ENCODE data around the gene TMPRSS7. TPM values are rescaled to one million over a fixed set of nuclear protein-coding genes. Genes with fewer than 3 reads are reported as not detected.
A peak's percentile ranks its signal among the peaks of the same experiment; 100 is the strongest.

The TMPRSS7 gene
- total and polyA plus RNA-seq, 2 of the 8 experiments (the other 6 are each of a cell fraction or from before 2014, with no cell fraction given): not detected

- Histone ChIP-seq H3K4me1 (replicated peaks in 1 of 4; ENCODE audit: control insufficient read depth in 3 of 4, insufficient read depth in 4 of 4, low read length in 3 of 4) (no peaks in the 10 kb centered on the region), H3K9me3 (ENCODE audit: insufficient read depth in 2 of 2, low read depth in 1 of 2, low read length in 1 of 2) (no peaks in the 10 kb centered on the region), H2BK15ac (ENCODE audit: low read length) (no peak overlapping the region), H2BK120ac (replicated peaks; ENCODE audit: low read depth, low read length) (no peak overlapping the region), H3K14ac (ENCODE audit: insufficient read length) (no peak overlapping the region), H4K5ac (ENCODE audit: insufficient read length, low read depth, low read length) (no peak overlapping the region), H3K79me1 (ENCODE audit: low read depth, low read length) (no peaks in the 10 kb centered on the region), H2BK12ac (ENCODE audit: low read depth, low read length) (no peak overlapping the region), H3K79me2 (ENCODE audit: control insufficient read depth in 1 of 2, insufficient read depth in 2 of 2, low read length in 2 of 2) (no peaks in the 10 kb centered on the region), H3K27me3 (replicated peaks in 1 of 4; ENCODE audit: control insufficient read depth in 3 of 4, extremely low read depth in 1 of 4, insufficient read depth in 3 of 4, low read length in 3 of 4) (no peaks in the 10 kb centered on the region), H3K4me3 (ENCODE audit: extremely low read depth in 1 of 4, insufficient read depth in 2 of 4, low read depth in 3 of 4, low read length in 4 of 4) (no peak overlapping the region), H3K56ac (replicated peaks; ENCODE audit: insufficient read length, low read depth, low read length) (no peak overlapping the region), H3K9ac (replicated peaks in 1 of 4; ENCODE audit: extremely low read depth in 1 of 4, low read depth in 3 of 4, low read length in 3 of 4) (no peak overlapping the region), H4K91ac (replicated peaks; ENCODE audit: insufficient read length, low read length) (no peak overlapping the region), H3K23ac (ENCODE audit: insufficient read length) (no peak overlapping the region), H3K27ac (ENCODE audit: low read depth, low read length) (no peak overlapping the region), H2AFZ (ENCODE audit: low read length) (no peak overlapping the region), H2AK5ac (ENCODE audit: low read depth, low read length) (no peak overlapping the region), H3K36me3 (ENCODE audit: control insufficient read depth in 2 of 4, insufficient read depth in 4 of 4, low read length in 3 of 4) (peaks cover 0 to 17% (median 7%) of the 10 kb centered on the region in 4 experiments; a peak in 5 of 8 replicates), H3K4me2 (ENCODE audit: insufficient read depth in 1 of 2, low read depth in 2 of 2, low read length in 2 of 2) (no peak overlapping the region), H2BK5ac (ENCODE audit: low read depth, low read length) (no peak overlapping the region), H4K20me1 (replicated peaks in 1 of 2; ENCODE audit: control insufficient read depth in 1 of 2, insufficient read depth in 2 of 2, low read length in 2 of 2) (peaks cover 0 to 2% of the 10 kb centered on the region in 2 experiments), H4K8ac (ENCODE audit: extremely low read depth, insufficient read depth, low read length) (no peak overlapping the region), H2BK20ac (ENCODE audit: low read length) (no peak overlapping the region), H3K23me2 (ENCODE audit: low read depth, low read length) (no peaks in the 10 kb centered on the region), H3K4ac (replicated peaks; ENCODE audit: insufficient read length, low read depth, low read length) (no peak overlapping the region), H3K18ac (ENCODE audit: extremely low read depth, low read length) (no peak overlapping the region)
- 59% methylated on average over 3 of the region's 3 CpGs; no CpG with 5 or more reads in 1 of the 2 experiments for WGBS, 2 experiments (ENCODE audit: extremely low coverage in 1 of 2, insufficient coverage in 1 of 2, insufficient read length in 1 of 2, insufficient replicate concordance in 2 of 2, low coverage in 1 of 2, low lambda C conversion rate in 2 of 2, missing lambda C conversion rate in 1 of 2)
- TF ChIP-seq CBX5 (IDR thresholded peaks at IDR 0.05; ENCODE audit: low read depth, low read length) (no peak), ATF2 (IDR thresholded peaks at IDR 0.05; ENCODE audit: low read length) (no peak), RAD21 (IDR thresholded peaks at IDR 0.05 in 1 of 2, conservative IDR thresholded peaks at IDR 0.05 in 1 of 2; ENCODE audit: low read depth in 2 of 2, low read length in 2 of 2) (peak; percentile 61 to 64), CTCF (IDR thresholded peaks at IDR 0.05; ENCODE audit: control extremely low read depth in 1 of 3, insufficient read depth in 1 of 3, low read depth in 1 of 3, low read length in 3 of 3) (peak in 2 of 3 experiments; percentile 64 to 75; a peak in 3 of 4 replicates), CREB1 (IDR thresholded peaks at IDR 0.05) (no peak), POU5F1 (IDR thresholded peaks at IDR 0.05; ENCODE audit: low read depth, low read length) (no peak), RFX5 (IDR thresholded peaks at IDR 0.05; ENCODE audit: borderline replicate concordance, low read depth, low read length) (no peak)
- ChIA-PET CTCF (ENCODE audit: partially characterized antibody) (interaction anchor here (0.7 to 21.3 kb wide), 27 partner anchors 10 to 314 kb away, joined by 3 to 384 read pairs (median 4); partner anchors contain the start of genes ABHD10, TAGLN3 and TMPRSS7), POLR2A (ENCODE audit: partially characterized antibody) (interaction anchor here (0.6 to 1.7 kb wide), 4 partner anchors 10 to 18 kb away, joined by 3 to 6 read pairs (median 4); partner anchors contain the start of genes ABHD10 and TAGLN3)
- FAIRE-seq (peak; percentile 83), DNase-seq (ENCODE audit: low read depth in 1 of 2, low spot score in 2 of 2) (no peak)
Measured at GRCh38 chr3:111989061-111989678, 45.4 kb upstream of the TMPRSS7 start.
